Hepatocyte (in vitro differentiated cells): ENCODE data around the gene EDAR. TPM values are rescaled to one million over a fixed set of nuclear protein-coding genes. Genes with fewer than 3 reads are reported as not detected.

Source experiments
- DNase-seq: peaks from one replicate; pipeline ENCODE4 v3.0.0-alpha.2; 2016; ENCODE audit warnings: low spot score
- H2AFZ ChIP-seq: fragments of 200-600 bp; sonication (generic); 2 replicates; pipeline ENCODE4 v1.6.0; 2016; ENCODE audit warnings: antibody characterized with exemption, mild to moderate bottlenecking
- H3K27ac ChIP-seq: fragments of 200-600 bp; sonication (generic); 2 replicates; pipeline ENCODE4 v1.5.1; 2016; ENCODE audit warnings: mild to moderate bottlenecking
- H3K27me3 ChIP-seq: fragments of 200-600 bp; sonication (generic); 2 replicates; pipeline ENCODE4 v1.6.1; 2016
- H3K36me3 ChIP-seq: fragments of 200-600 bp; sonication (generic); replicated peaks from 2 replicates; pipeline ENCODE4 v1.5.1; 2016; ENCODE audit warnings: low read depth; ENCODE audit not compliant: insufficient read depth
- H3K4me1 ChIP-seq: fragments of 200-600 bp; sonication (generic); 2 replicates; pipeline ENCODE4 v1.5.1; 2016; ENCODE audit warnings: mild to moderate bottlenecking, moderate library complexity; ENCODE audit not compliant: insufficient read depth
- H3K4me2 ChIP-seq: fragments of 200-600 bp; sonication (generic); 2 replicates; pipeline ENCODE4 v1.6.0; 2016
- H3K4me3 ChIP-seq: fragments of 200-600 bp; sonication (generic); 2 replicates; pipeline ENCODE4 v1.5.1; 2016; ENCODE audit warnings: mild to moderate bottlenecking
- H3K79me2 ChIP-seq: fragments of 200-600 bp; sonication (generic); 2 replicates; pipeline ENCODE4 v1.6.0; 2017; ENCODE audit warnings: mild to moderate bottlenecking
- H3K9me2 ChIP-seq: fragments of 200-600 bp; sonication (generic); replicated peaks from 2 replicates; pipeline ENCODE4 v1.6.0; 2017; ENCODE audit warnings: mild to moderate bottlenecking; ENCODE audit not compliant: insufficient read depth
- H3K9me3 ChIP-seq: fragments of 200-600 bp; sonication (generic); 2 replicates; pipeline ENCODE4 v1.5.1; 2016; ENCODE audit warnings: low read depth, mild to moderate bottlenecking
- H4K20me1 ChIP-seq: fragments of 200-600 bp; sonication (generic); 2 replicates; pipeline ENCODE4 v1.6.0; 2016; ENCODE audit warnings: mild to moderate bottlenecking; ENCODE audit not compliant: insufficient read depth, poor library complexity, severe bottlenecking
- CTCF ChIP-seq: fragments of 200-600 bp; sonication (generic); IDR thresholded peaks from 2 replicates; pipeline ENCODE4 v1.5.1; 2016; ENCODE audit warnings: antibody characterized with exemption, mild to moderate bottlenecking; ENCODE audit not compliant: poor library complexity
- EZH2 ChIP-seq: fragments of 200-600 bp; sonication (generic); IDR thresholded peaks from 2 replicates; pipeline ENCODE4 v1.6.1; 2016; ENCODE audit warnings: antibody characterized with exemption, mild to moderate bottlenecking, borderline replicate concordance
- EZH2phosphoT487 ChIP-seq: fragments of 200-600 bp; sonication (generic); IDR thresholded peaks from one replicate; pipeline ENCODE4 v1.6.1; 2018; ENCODE audit warnings: antibody characterized with exemption, mild to moderate bottlenecking, low read depth, moderate library complexity; ENCODE audit not compliant: unreplicated experiment, severe bottlenecking
- WGBS: methylation state at CpG from one replicate; pipeline ENCODE4 v1.1.6; 2016; ENCODE audit warnings: low lambda C conversion rate; ENCODE audit errors: missing lambda C conversion rate; 5-methylcytosine and 5-hydroxymethylcytosine counted together
- polyA plus RNA-seq: library from polyadenylated mRNA; unstranded; fragments of >200 nt; fragmentation: Nextera tagmentation; extraction: Ambion mirVana; gene quantifications from 2 replicates; pipeline ENCODE4 v1.2.1, GENCODE V29; 2016
- total RNA-seq: library from RNA; depleted of rRNA; stranded (reverse); fragments of >200 nt; gene quantifications from 2 replicates; pipeline ENCODE4 v1.2.3, GENCODE V29; 2014

EDAR gene
- total and polyA plus RNA-seq, 2 experiments from 2014 or later = 0.20 to 0.21 TPM

DNA sequence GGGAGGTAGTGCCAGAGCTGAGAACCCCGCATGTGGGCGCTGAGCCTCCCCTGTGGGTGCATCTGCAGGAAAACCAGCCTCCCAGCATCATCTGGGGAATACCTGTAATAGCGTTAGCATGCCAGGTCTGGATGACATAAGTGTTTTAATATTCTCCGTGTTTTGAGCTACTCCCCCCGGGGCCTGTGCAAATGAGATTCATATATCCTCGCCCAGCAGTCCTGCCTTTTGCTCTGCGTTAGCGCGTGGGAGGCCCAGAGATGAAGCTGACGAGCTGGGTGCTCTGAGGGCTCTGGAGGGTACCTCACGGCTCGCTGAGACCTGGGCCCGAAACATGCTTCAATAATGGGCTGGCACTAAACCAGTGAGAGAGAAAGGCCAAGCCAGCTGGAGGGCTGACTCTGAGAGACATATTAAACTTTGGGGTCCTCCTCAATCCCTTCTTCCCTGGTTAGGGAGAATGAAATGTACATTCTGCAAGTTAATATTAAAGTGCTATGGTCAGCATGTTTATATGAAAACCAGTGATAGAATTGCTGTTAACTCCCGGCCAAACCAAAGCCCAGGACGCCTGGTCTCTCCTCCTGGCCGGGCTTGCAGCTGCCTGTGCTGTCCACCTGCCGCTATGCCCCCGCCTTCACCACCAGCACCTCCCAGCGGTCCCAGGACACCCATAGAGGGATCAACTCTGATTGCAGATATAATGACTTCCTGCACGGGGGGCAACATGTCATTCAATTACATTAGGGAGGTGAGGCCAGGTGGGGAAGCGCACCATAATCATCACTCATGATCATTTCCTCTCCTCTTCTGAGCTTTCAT is 77.0 kb downstream of the EDAR start:
- Histone ChIP-seq H3K27me3 (no peaks in the 10 kb centered on the region), H3K9me3 (no peaks in the 10 kb centered on the region), H2AFZ (no peak overlapping the region), H3K4me3 (no peak overlapping the region), H3K4me2 (no peak overlapping the region), H3K27ac (no peak overlapping the region), H4K20me1 (no peaks in the 10 kb centered on the region), H3K79me2 (no peaks in the 10 kb centered on the region), H3K36me3 (no peaks in the 10 kb centered on the region), H3K9me2 (no peaks in the 10 kb centered on the region), H3K4me1 (no peaks in the 10 kb centered on the region)
- no peak for DNase-seq
- WGBS = 85% methylated on average over 21 of the region's 21 CpGs
- TF ChIP-seq EZH2 (no peak), CTCF (no peak), EZH2phosphoT487 (no peak)

GRCh38 chr2:108911401-108911800 is 77.6 kb downstream of the EDAR start:
- H3K9me2 ChIP-seq = no peaks in the 10 kb centered on the region
- 84% methylated on average over 5 of the region's 5 CpGs for WGBS
- DNase-seq = no peak
- no peaks in the 10 kb centered on the region for H3K36me3 ChIP-seq
- H2AFZ ChIP-seq = no peak overlapping the region
- H3K27me3 ChIP-seq = no peaks in the 10 kb centered on the region
- TF ChIP-seq EZH2phosphoT487 (no peak), EZH2 (no peak), CTCF (no peak)
- no peaks in the 10 kb centered on the region for H4K20me1 ChIP-seq
- H3K4me1 ChIP-seq = no peaks in the 10 kb centered on the region
- H3K4me3 ChIP-seq = no peak overlapping the region
- no peak overlapping the region for H3K4me2 ChIP-seq
- H3K9me3 ChIP-seq = no peaks in the 10 kb centered on the region
- no peaks in the 10 kb centered on the region for H3K79me2 ChIP-seq
- no peak overlapping the region for H3K27ac ChIP-seq

GRCh38 chr2:108910541-108911396 is 78.3 kb downstream of the EDAR start:
- Histone ChIP-seq H3K27ac (no peak overlapping the region), H3K36me3 (no peaks in the 10 kb centered on the region), H3K9me3 (no peaks in the 10 kb centered on the region), H3K79me2 (no peaks in the 10 kb centered on the region), H3K4me2 (no peak overlapping the region), H3K27me3 (no peaks in the 10 kb centered on the region), H4K20me1 (no peaks in the 10 kb centered on the region), H3K9me2 (no peaks in the 10 kb centered on the region), H3K4me3 (no peak overlapping the region), H3K4me1 (no peaks in the 10 kb centered on the region), H2AFZ (no peak overlapping the region)
- no peak for TF ChIP-seq EZH2
- no peak for TF ChIP-seq CTCF
- no peak for TF ChIP-seq EZH2phosphoT487
- no peak for DNase-seq
- WGBS = 87% methylated on average over 20 of the region's 20 CpGs
